Activated naive CD8-positive, alpha-beta T cell treated with anti-CD3 and anti-CD28 coated beads, Interleukin-2, amount 10 ng/mL, durations not matched to agents 7 days and 5 days (primary cell): Measurements from ENCODE around the gene CD180. TPM values are rescaled to one million over a fixed set of nuclear protein-coding genes. Genes with fewer than 3 reads are reported as not detected.

ENCODE experiments used
- ATAC-seq: fragments of 150-1000 bp; cut with Tn5 transposase; one replicate; pipeline ENCODE4 v1.10.0; 2021; ENCODE audit warnings: low read depth, moderate library complexity
- POLR2A ChIA-PET: fragments of 350-600 bp; sonication (Branson Sonifier 250); formaldehyde crosslinking; loops from one replicate; lab custom pipeline; 2021; ENCODE audit warnings: antibody characterized with exemption; lab: Charles Lee
- DNase-seq: peaks from one replicate; pipeline ENCODE4 v3.0.0; 2021
- H3K27ac Mint-ChIP-seq: one replicate; pipeline ENCODE4 v1.8.0; 2022; ENCODE audit warnings: mild to moderate bottlenecking, mixed read lengths
- H3K27me3 Mint-ChIP-seq: one replicate; pipeline ENCODE4 v1.8.0; 2022; ENCODE audit warnings: mild to moderate bottlenecking, moderate library complexity, mixed read lengths
- H3K36me3 Mint-ChIP-seq: one replicate; pipeline ENCODE4 v1.8.0; 2021; ENCODE audit warnings: mild to moderate bottlenecking, mixed read lengths
- H3K4me1 Mint-ChIP-seq: one replicate; pipeline ENCODE4 v1.8.0; 2021; ENCODE audit warnings: mixed read lengths
- H3K4me3 Mint-ChIP-seq: one replicate; pipeline ENCODE4 v1.8.0; 2022; ENCODE audit warnings: mild to moderate bottlenecking, moderate library complexity, mixed read lengths
- H3K9me3 Mint-ChIP-seq: one replicate; pipeline ENCODE4 v1.8.0; 2021; ENCODE audit warnings: mixed read lengths
- total RNA-seq, 2 experiments: library from RNA; stranded (reverse); gene quantifications; one replicate each; pipeline ENCODE4 v1.2.3, GENCODE V29; 2021

CD180 gene
- total RNA-seq, 2 experiments from 2014 or later: 0.57 to 0.69 TPM

- ATAC-seq (no peak), DNase-seq (no peak)
- no peak overlapping the region for H3K27ac Mint-ChIP-seq
- peaks cover 1% of the 10 kb centered on the region for H3K4me1 Mint-ChIP-seq
- peaks cover 13% of the 10 kb centered on the region for H3K36me3 Mint-ChIP-seq
- no peaks in the 10 kb centered on the region for H3K27me3 Mint-ChIP-seq
- H3K4me3 Mint-ChIP-seq: no peak overlapping the region
- POLR2A ChIA-PET: no interaction called here
- H3K9me3 Mint-ChIP-seq: no peaks in the 10 kb centered on the region
Observed at GRCh38 chr5:67144183-67144639, 52.4 kb downstream of the CD180 start.

- POLR2A ChIA-PET: no interaction called here
- Mint-ChIP-seq H3K4me3 (no peak overlapping the region), H3K4me1 (no peaks in the 10 kb centered on the region), H3K36me3 (peaks cover 12% of the 10 kb centered on the region), H3K9me3 (no peaks in the 10 kb centered on the region), H3K27ac (no peak overlapping the region), H3K27me3 (no peaks in the 10 kb centered on the region)
- no peak for DNase-seq
- ATAC-seq: no peak
Observed at GRCh38 chr5:67143549-67143948, 53.0 kb downstream of the CD180 start.

GRCh38 chr5:67142816-67143215 is 53.8 kb downstream of the CD180 start:
- ATAC-seq (no peak), DNase-seq (no peak)
- Mint-ChIP-seq H3K36me3 (peaks cover 12% of the 10 kb centered on the region), H3K27me3 (no peaks in the 10 kb centered on the region), H3K4me1 (no peaks in the 10 kb centered on the region), H3K27ac (no peak overlapping the region), H3K4me3 (no peak overlapping the region), H3K9me3 (no peaks in the 10 kb centered on the region)
- POLR2A ChIA-PET: no interaction called here

- no peak for DNase-seq
- Mint-ChIP-seq H3K27me3 (no peaks in the 10 kb centered on the region), H3K4me1 (no peaks in the 10 kb centered on the region), H3K9me3 (no peaks in the 10 kb centered on the region), H3K36me3 (peaks cover 12% of the 10 kb centered on the region), H3K4me3 (no peak overlapping the region), H3K27ac (no peak overlapping the region)
- ATAC-seq: no peak
- POLR2A ChIA-PET: no interaction called here
Observed at GRCh38 chr5:67141644-67142043, 55.0 kb downstream of the CD180 start.

GRCh38 chr5:67140413-67140812 is 56.2 kb downstream of the CD180 start:
- no peak for ATAC-seq
- POLR2A ChIA-PET: no interaction called here

GRCh38 chr5:67139030-67139429 is 57.6 kb downstream of the CD180 start:
- H3K4me1 Mint-ChIP-seq: no peaks in the 10 kb centered on the region
- H3K27ac Mint-ChIP-seq: no peak overlapping the region
- no peak overlapping the region for H3K4me3 Mint-ChIP-seq
- H3K9me3 Mint-ChIP-seq: no peaks in the 10 kb centered on the region
- POLR2A ChIA-PET: no interaction called here
- no peak for ATAC-seq
- H3K36me3 Mint-ChIP-seq: peaks cover 11% of the 10 kb centered on the region
- DNase-seq: no peak
- H3K27me3 Mint-ChIP-seq: no peaks in the 10 kb centered on the region

More at GRCh38 chr5:67140413-67140812, 56.2 kb downstream of the CD180 start:
- Mint-ChIP-seq H3K4me3 (no peak overlapping the region), H3K27me3 (no peaks in the 10 kb centered on the region), H3K36me3 (peaks cover 13% of the 10 kb centered on the region), H3K9me3 (no peaks in the 10 kb centered on the region), H3K4me1 (no peaks in the 10 kb centered on the region), H3K27ac (no peak overlapping the region)
- DNase-seq: no peak

- POLR2A ChIA-PET: no interaction called here
- peaks cover 1% of the 10 kb centered on the region for H3K36me3 Mint-ChIP-seq
Observed at GRCh38 chr5:67135381-67135984, 61.1 kb downstream of the CD180 start.

GRCh38 chr5:67133776-67134175 is 62.8 kb downstream of the CD180 start:
- Mint-ChIP-seq H3K4me3 (no peak overlapping the region), H3K9me3 (no peaks in the 10 kb centered on the region)
- ATAC-seq: no peak

More at GRCh38 chr5:67135381-67135984, 61.1 kb downstream of the CD180 start:
- no peak for ATAC-seq
- Mint-ChIP-seq H3K27ac (no peak overlapping the region), H3K27me3 (no peaks in the 10 kb centered on the region), H3K9me3 (no peaks in the 10 kb centered on the region), H3K4me1 (no peaks in the 10 kb centered on the region), H3K4me3 (no peak overlapping the region)
- no peak for DNase-seq

GRCh38 chr5:67133217-67133616 is 63.4 kb downstream of the CD180 start:
- H3K27ac Mint-ChIP-seq: no peak overlapping the region
- H3K9me3 Mint-ChIP-seq: no peaks in the 10 kb centered on the region
- no peak for ATAC-seq
- no peak for DNase-seq
- POLR2A ChIA-PET: interaction anchor here (0.6 kb wide), 1 partner anchor 87 kb away, joined by 4 read pairs; no protein-coding TSS in a partner anchor
- H3K27me3 Mint-ChIP-seq: no peaks in the 10 kb centered on the region
- H3K4me3 Mint-ChIP-seq: no peak overlapping the region
- peaks cover 1% of the 10 kb centered on the region for H3K36me3 Mint-ChIP-seq
- no peaks in the 10 kb centered on the region for H3K4me1 Mint-ChIP-seq

More at GRCh38 chr5:67133776-67134175, 62.8 kb downstream of the CD180 start:
- Mint-ChIP-seq H3K27ac (no peak overlapping the region), H3K36me3 (peaks cover 1% of the 10 kb centered on the region), H3K4me1 (no peaks in the 10 kb centered on the region), H3K27me3 (no peaks in the 10 kb centered on the region)
- POLR2A ChIA-PET: no interaction called here
- DNase-seq: no peak

- Mint-ChIP-seq H3K27ac (no peak overlapping the region), H3K4me1 (no peaks in the 10 kb centered on the region), H3K9me3 (peaks cover 4% of the 10 kb centered on the region), H3K27me3 (no peaks in the 10 kb centered on the region), H3K4me3 (no peak overlapping the region), H3K36me3 (peaks cover 6% of the 10 kb centered on the region)
- DNase-seq (no peak), ATAC-seq (no peak)
- POLR2A ChIA-PET: no interaction called here
Observed at GRCh38 chr5:67129768-67130167, 66.8 kb downstream of the CD180 start.
